K562 (cell line): Measurements from ENCODE around the gene POC1B. TPM values are rescaled to one million over a fixed set of nuclear protein-coding genes. Genes with fewer than 3 reads are reported as not detected.

Experiments
- ADNP ChIP-seq: fragments of 200-800 bp; sonication (Bioruptor generic); IDR thresholded peaks from 2 replicates; pipeline ENCODE4 v1.6.1; 2016; ENCODE audit warnings: missing genetic modification characterization, missing compliant biosample characterization
- EP300 ChIP-seq: IDR thresholded peaks from 2 replicates; pipeline ENCODE4 v1.6.1; 2012; ENCODE audit warnings: low read length, improper control_type of control experiment
- GABPA ChIP-seq: fragments of 200-800 bp; sonication (Bioruptor generic); conservative IDR thresholded peaks from 2 replicates; pipeline ENCODE4 v1.6.1; 2016; ENCODE audit warnings: low read depth, missing genetic modification characterization, missing compliant biosample characterization
- HCFC1 ChIP-seq: IDR thresholded peaks from 2 replicates; pipeline ENCODE4 v1.6.1; 2012; ENCODE audit warnings: low read depth, low read length, improper control_type of control experiment
- MAX ChIP-seq: sonication (generic); formaldehyde crosslinking; IDR thresholded peaks from 2 replicates; pipeline ENCODE4 v1.9.0; 2022; ENCODE audit warnings: mild to moderate bottlenecking, missing genetic modification reagents
- MBD2 ChIP-seq: sonication (generic); IDR thresholded peaks from 2 replicates; pipeline ENCODE4 v1.6.1; 2016; ENCODE audit warnings: low read depth, borderline replicate concordance
- MTA2 ChIP-seq: fragments of 450-650 bp; IDR thresholded peaks from 2 replicates; pipeline ENCODE4 v1.6.1; 2016; ENCODE audit warnings: low read depth
- MYC ChIP-seq, 2 experiments: fragments of 250-450 bp in 1 of 2; sonication (Bioruptor Pico) in 1 of 2; IDR thresholded peaks; 2 replicates each; pipeline versions ENCODE4 v1.5.1 to v1.6.1; 2012 to 2021; ENCODE audit warnings: low read depth in 2 of 2, borderline replicate concordance in 1 of 2, improper control_type of control experiment in 1 of 2, low read length in 1 of 2, mild to moderate bottlenecking in 1 of 2, moderate library complexity in 1 of 2
- PKNOX1 ChIP-seq: fragments of 450-650 bp; IDR thresholded peaks from 2 replicates; pipeline ENCODE4 v1.6.1; 2016
- USF1 ChIP-seq: sonication (generic); formaldehyde crosslinking; IDR thresholded peaks from 2 replicates; pipeline ENCODE4 v1.9.0; 2022; ENCODE audit warnings: mild to moderate bottlenecking, missing genetic modification reagents
- ZBTB40 ChIP-seq, 2 experiments: fragments of 450-650 bp in 1 of 2; sonication (generic) in 1 of 2; formaldehyde crosslinking in 1 of 2; IDR thresholded peaks; 2 replicates each; pipeline versions ENCODE4 v1.7.1 to v1.9.0; 2016 to 2022; ENCODE audit warnings: inconsistent platforms in 1 of 2, mild to moderate bottlenecking in 1 of 2, missing genetic modification reagents in 1 of 2
- polyA plus RNA-seq, 8 experiments: library from polyadenylated mRNA; depleted of rRNA in 4 of 8; stranded (reverse) in 5 of 8; unstranded in 3 of 8; fragments of >200 nt; fragmentation: Nextera tagmentation in 2 of 8; fragmentation: Illumina TruSeq in 1 of 8; extraction: Ambion mirVana in 2 of 8; extraction: Trizol in 1 of 8; gene quantifications; 2 replicates each; pipeline versions ENCODE4 v1.2.1 to v1.2.3, GENCODE V29; 2011 to 2014; ENCODE audit warnings: inconsistent platforms in 1 of 8, missing spikeins in 1 of 8
- total RNA-seq, 7 experiments: library from RNA; depleted of rRNA in 6 of 7; stranded (reverse); fragments of >200 nt in 6 of 7; fragmentation: Illumina TruSeq in 2 of 7; extraction: Trizol in 2 of 7; gene quantifications; 2 replicates each; pipeline versions ENCODE4 v1.2.1 to v1.2.3, GENCODE V29; 2011 to 2021; ENCODE audit warnings: low replicate concordance in 1 of 7

The POC1B gene
- total and polyA plus RNA-seq, 9 of the 15 experiments (the other 6 are each of a cell fraction or from before 2014, with no cell fraction given) = 4.5 to 16.1 (median 10.4) TPM

GRCh38 chr12:89525824-89526770 is at the start of gene POC1B (continued):
- peak; percentile 85 for TF ChIP-seq ZBTB40 (IDR thresholded peaks at IDR 0.05)
- TF ChIP-seq ZBTB40 (CRISPR knock-in tag; IDR thresholded peaks at IDR 0.05) = no peak
- peak; percentile 91 for TF ChIP-seq MAX
- peak; percentile 38; the same call in 1 of the 2 replicates for TF ChIP-seq EP300
- TF ChIP-seq MTA2 = no peak
- peak; percentile 56 for TF ChIP-seq PKNOX1
- no peak for TF ChIP-seq ADNP (tag)
- no peak; the same call in 1 of the 2 replicates for TF ChIP-seq USF1 (CRISPR knock-in tag)
- peak; percentile 83 for TF ChIP-seq GABPA (tag)
- TF ChIP-seq HCFC1 = peak; percentile 72
- TF ChIP-seq MYC (IDR thresholded peaks at IDR 0.05; ENCODE audit: low read depth, low read length) = 0 out of 2 replicates have a peak, but pooled peaks have one; percentile 33
- no peak for TF ChIP-seq MYC (CRISPR knock-in tag; IDR thresholded peaks at IDR 0.05; ENCODE audit: borderline replicate concordance, low read depth)
- TF ChIP-seq MBD2 = peak; percentile 50; the same call in 1 of the 2 replicates
